NB4 (cell line): ENCODE results near the gene FTCD.

Experiments used
- CTCF ChIP-seq: IDR thresholded peaks from one replicate; pipeline ENCODE4 v1.5.1; 2012; ENCODE audit warnings: low read depth, low read length
- MAX ChIP-seq: IDR thresholded peaks from 2 replicates; pipeline ENCODE4 v1.6.1; 2011; ENCODE audit warnings: low read depth, low read length
- MYC ChIP-seq: IDR thresholded peaks from 2 replicates; pipeline ENCODE4 v1.6.1; 2011; ENCODE audit warnings: low read depth, low read length
- POLR2A ChIP-seq: IDR thresholded peaks from 2 replicates; pipeline ENCODE4 v1.6.1; 2011; ENCODE audit warnings: mild to moderate bottlenecking; ENCODE audit not compliant: insufficient read length; ENCODE audit errors: extremely low read depth

GRCh38 chr21:46137908-46138307 lies 17.5 kb downstream of the FTCD start:
- TF ChIP-seq MYC (no peak), CTCF (no peak), POLR2A (no peak), MAX (no peak)
